NCI-H2196 treated with DMSO at 0.1 percent for 48 hours (cell line): Measurements from ENCODE around the gene MMP25.
A peak's percentile ranks its signal among the peaks of the same experiment; 100 is the strongest.
"Not testable (repeated sequence)": the region's sequence is repeated elsewhere in the genome, so short reads cannot be mapped to it uniquely, and the experiment has no call there.

Source experiments
- DNase-seq: peaks from one replicate; lab custom pipeline; 2025; ENCODE audit not compliant: unreplicated experiment; lab: John Stamatoyannopoulos, UW

The MMP25 gene

GRCh38 chr16:3029491-3030221 lies 16.7 kb upstream of the MMP25 start:
- DNase-seq = peak; percentile 31

DNA sequence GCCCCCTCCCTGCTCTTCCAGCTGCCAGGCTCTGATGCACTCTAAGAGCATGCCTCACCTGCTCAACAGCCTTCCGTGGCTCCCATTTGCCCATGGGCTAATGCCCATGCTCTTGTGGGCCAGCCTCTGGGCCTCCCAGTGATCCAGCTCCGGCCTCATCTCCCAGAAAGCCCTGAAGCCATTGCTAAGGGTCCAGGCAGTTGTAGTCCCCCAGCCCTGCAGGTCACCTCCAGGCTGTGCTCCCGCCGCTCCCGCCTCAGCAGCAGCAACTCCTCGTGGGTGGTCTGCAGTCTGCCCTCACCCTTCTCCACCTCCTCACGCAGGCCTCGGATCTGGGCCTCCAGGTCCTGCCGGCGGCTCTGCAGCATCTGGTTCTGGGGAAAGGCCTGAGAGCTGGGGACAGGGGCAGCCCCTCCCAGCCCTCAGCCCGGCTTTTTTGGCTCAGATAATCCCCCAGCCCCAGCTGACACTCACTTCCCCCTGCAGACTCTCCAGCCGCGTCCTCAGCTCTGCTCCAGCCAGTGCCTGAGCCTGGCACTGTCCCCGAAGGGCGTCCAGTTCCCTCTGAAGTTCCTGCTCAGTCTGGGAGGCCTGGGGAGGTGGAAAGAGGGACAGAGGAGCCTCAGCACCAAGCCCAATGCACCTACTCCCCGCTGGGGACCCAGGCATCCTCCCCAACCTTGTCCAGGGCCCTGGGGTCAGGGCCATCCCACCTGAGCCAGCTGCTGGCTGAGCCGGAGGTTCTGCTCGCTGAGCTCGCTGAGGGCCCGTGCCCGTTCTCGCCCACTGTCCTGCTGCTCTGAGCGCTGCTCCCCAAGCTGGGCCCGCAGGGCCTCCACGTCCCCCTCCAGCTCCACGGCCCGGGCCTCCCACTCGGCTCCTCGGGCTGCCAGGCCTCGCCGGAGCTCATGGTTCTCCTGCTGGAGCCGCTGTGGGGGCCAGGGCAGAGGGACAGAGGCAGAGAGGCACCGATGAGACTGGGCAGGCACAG lies 15.8 kb upstream of the MMP25 start:
- no peak for DNase-seq

DNA sequence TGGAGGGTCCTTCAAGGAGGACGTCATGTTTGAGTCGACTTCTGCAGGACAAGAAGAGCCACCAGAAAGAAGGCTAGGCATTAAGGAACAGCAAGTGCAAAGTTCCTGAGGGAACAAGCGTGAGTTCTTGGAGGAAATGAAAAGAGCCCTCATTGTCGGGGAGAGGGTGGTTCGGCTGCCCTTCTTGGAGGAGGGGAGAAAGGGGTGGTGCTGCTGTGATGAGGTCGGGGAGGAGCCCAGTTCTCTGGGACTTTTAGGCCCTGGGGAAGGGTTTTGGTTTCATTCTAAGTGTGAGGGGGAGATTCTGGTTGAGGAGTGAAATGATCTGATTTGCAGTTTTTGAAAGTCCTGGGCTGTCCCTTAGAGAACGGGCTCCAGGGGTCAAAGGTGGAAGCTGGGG lies 13.7 kb upstream of the MMP25 start:
- DNase-seq = no peak

GRCh38 chr16:3035289-3035971 lies 10.9 kb upstream of the MMP25 start:
- no peak for DNase-seq

DNA sequence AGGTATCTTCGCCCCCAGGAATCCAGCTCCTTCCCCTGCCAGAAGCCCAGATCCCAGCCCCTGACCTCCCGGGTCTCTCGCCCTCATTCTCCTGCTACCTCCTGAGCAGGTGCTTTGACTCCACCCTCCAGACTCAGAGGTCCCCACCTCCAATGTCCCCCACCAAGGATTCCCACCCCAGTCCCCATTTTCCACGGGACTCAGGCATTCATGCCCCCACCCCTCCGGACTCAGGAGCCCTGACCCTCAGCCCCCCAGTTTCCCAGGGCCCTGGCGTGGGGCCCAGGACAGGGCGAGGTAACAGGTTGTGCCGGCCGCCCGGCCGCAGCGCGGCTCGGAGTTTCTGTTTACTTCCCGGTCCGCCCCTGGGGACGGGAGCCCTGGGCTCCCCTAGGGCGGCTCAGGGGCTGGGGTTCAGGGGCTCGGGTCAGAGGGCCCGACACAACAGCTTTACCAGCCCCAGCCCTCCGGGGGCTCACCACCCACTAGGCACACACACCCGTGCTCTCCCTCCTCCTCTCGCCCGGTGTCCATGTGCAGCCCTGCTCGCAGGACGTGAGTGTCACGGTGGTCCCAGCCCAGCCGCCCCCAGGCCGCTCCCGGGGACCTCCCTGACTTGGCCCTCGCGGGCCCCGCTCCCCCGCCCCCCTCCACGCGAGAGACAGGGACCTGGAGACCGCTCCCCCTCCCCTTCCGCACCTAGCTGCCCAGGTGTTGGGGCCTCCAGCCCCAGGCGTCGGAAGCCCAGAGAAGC lies 10.2 kb upstream of the MMP25 start:
- DNase-seq = no peak

- DNase-seq = no peak
Observed at GRCh38 chr16:3036726-3037315, 9.5 kb upstream of the MMP25 start, which contains the start of gene BICDL2. TSS of gene BICDL2 (minus strand) at chr16:3036944. CDS start at chr16:3035496, 1,448 bp downstream.

- DNase-seq = peak; percentile 53
Observed at GRCh38 chr16:3038256-3038655, 8.1 kb upstream of the MMP25 start.

DNA sequence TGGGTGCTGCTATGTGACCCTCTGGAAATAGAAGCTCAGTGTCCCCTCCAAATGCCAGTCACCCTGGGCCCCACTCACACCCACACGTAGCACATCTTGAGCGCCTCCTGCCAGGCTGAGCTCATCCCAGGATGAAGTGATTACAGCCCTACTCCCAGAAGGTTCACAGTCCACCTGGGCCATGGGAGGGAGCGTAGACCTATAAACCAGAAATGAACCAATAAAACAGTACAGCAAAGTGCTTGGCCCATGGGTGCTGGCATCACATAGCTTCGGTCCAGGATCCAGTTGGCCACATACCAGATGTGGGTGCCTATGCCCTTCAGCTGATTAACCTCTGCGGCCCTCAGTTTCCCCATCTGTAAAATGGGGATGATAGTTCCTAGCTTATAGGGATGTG lies 7.5 kb upstream of the MMP25 start:
- DNase-seq = no peak

DNA sequence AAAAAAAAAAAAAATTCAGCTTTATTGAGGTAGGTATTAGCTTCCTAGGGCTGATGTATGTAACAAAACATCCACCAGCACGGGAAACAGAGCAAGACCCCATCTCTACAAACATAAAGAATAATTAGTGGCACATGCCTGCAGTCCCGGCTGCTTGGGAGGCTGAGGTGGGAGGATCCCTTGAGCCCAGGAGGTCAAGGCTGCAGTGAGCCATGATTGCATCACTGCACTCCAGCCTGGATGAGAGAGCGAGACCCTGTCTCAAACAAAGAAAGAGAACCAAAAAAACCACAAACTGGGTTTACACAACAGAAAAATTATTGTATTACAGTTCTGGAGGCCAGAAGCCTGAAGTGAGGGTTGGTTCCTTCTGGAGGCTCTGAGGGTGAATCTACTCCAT lies 4.0 kb upstream of the MMP25 start:
- DNase-seq = no peak

GRCh38 chr16:3044708-3045107 lies 1.7 kb upstream of the MMP25 start:
- no peak for DNase-seq

DNA sequence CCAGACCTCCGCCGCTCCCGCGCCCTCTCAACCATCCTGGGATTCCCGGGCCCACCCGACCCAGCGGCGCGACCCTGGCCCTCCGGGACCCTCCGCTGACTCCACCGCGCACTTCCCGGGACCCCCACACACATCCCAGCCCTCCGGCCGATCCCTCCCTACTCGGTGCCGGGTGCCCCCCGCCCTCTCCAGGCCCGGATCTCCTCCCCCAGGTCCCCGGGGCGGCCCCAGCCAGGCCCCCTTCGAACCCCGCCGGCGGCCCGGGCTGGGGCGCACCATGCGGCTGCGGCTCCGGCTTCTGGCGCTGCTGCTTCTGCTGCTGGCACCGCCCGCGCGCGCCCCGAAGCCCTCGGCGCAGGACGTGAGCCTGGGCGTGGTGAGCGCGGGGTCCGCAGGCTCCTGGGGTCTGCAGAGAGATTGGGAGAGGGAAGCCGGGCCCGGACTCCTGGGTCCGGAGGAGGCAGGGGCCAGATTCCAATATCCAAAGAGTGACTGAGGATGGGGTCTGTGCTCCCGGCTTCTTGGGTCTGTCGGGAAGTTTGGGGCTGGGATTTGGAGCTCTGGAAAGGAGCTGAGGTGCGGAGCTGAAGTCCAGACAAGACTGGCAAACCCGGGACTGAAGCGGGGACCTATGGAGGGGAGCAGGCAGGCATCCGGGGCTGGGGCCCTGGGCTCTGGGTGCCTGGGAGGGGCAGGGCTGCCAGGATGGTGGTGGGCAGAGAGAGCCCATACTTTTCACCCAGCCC lies 453 bp downstream of the MMP25 start:
- DNase-seq = no peak

DNA sequence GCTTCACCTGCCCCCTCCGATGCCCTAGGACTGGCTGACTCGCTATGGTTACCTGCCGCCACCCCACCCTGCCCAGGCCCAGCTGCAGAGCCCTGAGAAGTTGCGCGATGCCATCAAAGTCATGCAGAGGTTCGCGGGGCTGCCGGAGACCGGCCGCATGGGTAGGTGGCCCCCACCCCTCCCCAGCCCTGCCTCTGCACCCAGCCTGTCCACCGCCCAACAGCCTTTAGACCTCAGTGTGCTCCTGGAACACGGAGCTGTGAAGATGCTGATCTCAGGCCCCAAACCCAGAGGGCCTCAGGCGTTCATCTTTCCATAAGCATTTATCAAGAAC lies 993 bp downstream of the MMP25 start:
- no peak for DNase-seq

- DNase-seq = no peak
Observed at GRCh38 chr16:3049921-3050481, 3.6 kb downstream of the MMP25 start.

- no peak for DNase-seq
Observed at GRCh38 chr16:3050487-3050886, 4.1 kb downstream of the MMP25 start.

GRCh38 chr16:3051009-3051408 lies 4.6 kb downstream of the MMP25 start:
- no peak for DNase-seq

DNA sequence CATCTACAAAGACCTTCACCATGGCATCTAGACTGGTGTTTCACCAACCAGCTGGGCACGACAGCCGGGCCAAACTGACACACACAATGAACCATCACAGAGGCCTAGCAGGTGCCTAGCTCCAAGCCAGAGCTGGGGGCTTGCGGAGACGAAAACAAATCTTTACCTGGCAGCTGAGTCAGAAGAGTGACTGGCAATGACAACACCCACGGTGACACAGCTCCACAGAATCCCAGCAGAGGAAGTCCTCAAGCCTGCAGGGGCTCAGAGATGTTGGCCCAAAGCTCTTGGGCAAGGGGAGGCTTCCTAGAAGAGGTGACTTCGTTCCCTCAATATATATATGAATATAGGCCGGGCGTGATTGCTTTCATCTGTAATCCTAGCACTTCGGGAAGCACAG lies 5.1 kb downstream of the MMP25 start:
- no peak for DNase-seq

- DNase-seq = not testable (repeated sequence)
Observed at GRCh38 chr16:3052571-3053329, 6.4 kb downstream of the MMP25 start.

- not testable (repeated sequence) for DNase-seq
Observed at GRCh38 chr16:3053330-3053710, 7.0 kb downstream of the MMP25 start.
